ENCODE results near the gene PPP4R3B.
A peak's percentile ranks its signal among the peaks of the same experiment; 100 is the strongest.
"Not testable (repeated sequence)": the region's sequence is repeated elsewhere in the genome, so short reads cannot be mapped to it uniquely, and the experiment has no call there.

The PPP4R3B gene

GRCh38 chr2:55595536-55595935, 21.9 kb downstream of the PPP4R3B start:
- no peak for DNase-seq (ENCODE audit: low spot score)

- DNase-seq (ENCODE audit: low spot score), result no peak
These were observed 25.3 kb downstream of the PPP4R3B start for GRCh38 chr2:55592130-55592529.

GRCh38 chr2:55590810-55591440, 26.5 kb downstream of the PPP4R3B start:
- DNase-seq (ENCODE audit: low spot score), result peak; percentile 68

- no peak for DNase-seq (ENCODE audit: low spot score)
These were observed 31.9 kb downstream of the PPP4R3B start for GRCh38 chr2:55585451-55586080.

- DNase-seq (ENCODE audit: low spot score), result no peak
These were observed 35.4 kb downstream of the PPP4R3B start for GRCh38 chr2:55581874-55582547.

- no peak for DNase-seq (ENCODE audit: low spot score)
These were observed 36.0 kb downstream of the PPP4R3B start for GRCh38 chr2:55581435-55581834.

- not testable (repeated sequence) for DNase-seq (ENCODE audit: low spot score)
These were observed 48.4 kb downstream of the PPP4R3B start for GRCh38 chr2:55569002-55569401.

- no peak for DNase-seq (ENCODE audit: low spot score)
These were observed 50.1 kb downstream of the PPP4R3B start for GRCh38 chr2:55567298-55567697.

- no peak for DNase-seq (ENCODE audit: low spot score)
These were observed 51.8 kb downstream of the PPP4R3B start for GRCh38 chr2:55565613-55566012.

GRCh38 chr2:55560855-55561254, 56.6 kb downstream of the PPP4R3B start:
- DNase-seq (ENCODE audit: low spot score), result no peak

- no peak for DNase-seq (ENCODE audit: low spot score)
These were observed 60.6 kb downstream of the PPP4R3B start for GRCh38 chr2:55556809-55557208.

- peak; percentile 45 for DNase-seq (ENCODE audit: low spot score)
These were observed 61.4 kb downstream of the PPP4R3B start for GRCh38 chr2:55555977-55556376.

GRCh38 chr2:55553321-55553720, 64.1 kb downstream of the PPP4R3B start:
- DNase-seq (ENCODE audit: low spot score), result no peak

GRCh38 chr2:55550368-55551102, 66.9 kb downstream of the PPP4R3B start:
- DNase-seq (ENCODE audit: low spot score), result no peak

GRCh38 chr2:55547679-55548078, 69.7 kb downstream of the PPP4R3B start:
- not testable (repeated sequence) for DNase-seq (ENCODE audit: low spot score)

GRCh38 chr2:55547001-55547400, 70.4 kb downstream of the PPP4R3B start:
- no peak for DNase-seq (ENCODE audit: low spot score)

GRCh38 chr2:55530539-55531081, 86.8 kb downstream of the PPP4R3B start:
- no peak for DNase-seq (ENCODE audit: low spot score)

- DNase-seq (ENCODE audit: low spot score), result no peak
These were observed 91.2 kb downstream of the PPP4R3B start for GRCh38 chr2:55526174-55526573.

- no peak for DNase-seq (ENCODE audit: low spot score)
These were observed 92.5 kb downstream of the PPP4R3B start for GRCh38 chr2:55524884-55525437.

GRCh38 chr2:55519938-55520885, 97.2 kb downstream of the PPP4R3B start:
- peak; percentile 7 for DNase-seq (ENCODE audit: low spot score)

GRCh38 chr2:55518841-55519165, 98.6 kb downstream of the PPP4R3B start:
- peak; percentile 16 for DNase-seq (ENCODE audit: low spot score)

All from LoVo (cell line).